Mesendoderm (in vitro differentiated cells): ENCODE data around the gene MPHOSPH9.

Experiments used
- DNase-seq: peaks from one replicate; pipeline ENCODE4 v3.0.0; 2013
- H2AK5ac ChIP-seq: 2 replicates; pipeline ENCODE4 v1.6.1; 2013; ENCODE audit warnings: low read length, inconsistent platforms
- H2BK120ac ChIP-seq: 2 replicates; pipeline ENCODE4 v1.6.1; 2013; ENCODE audit warnings: low read depth, mild to moderate bottlenecking, low read length, moderate library complexity, mixed read lengths
- H2BK15ac ChIP-seq: replicated peaks from 2 replicates; pipeline ENCODE4 v1.6.1; 2013; ENCODE audit warnings: low read depth, mild to moderate bottlenecking, moderate library complexity
- H2BK5ac ChIP-seq: 2 replicates; pipeline ENCODE4 v1.6.1; 2013; ENCODE audit warnings: low read length, inconsistent platforms
- H3K18ac ChIP-seq: 2 replicates; pipeline ENCODE4 v1.6.1; 2013; ENCODE audit warnings: mild to moderate bottlenecking, low read length, mixed read lengths
- H3K23ac ChIP-seq: one replicate; pipeline ENCODE4 v1.6.1; 2013; ENCODE audit warnings: low read length
- H3K27ac ChIP-seq: 2 replicates; pipeline ENCODE4 v1.5.1; 2013; ENCODE audit warnings: low read depth, mild to moderate bottlenecking, inconsistent platforms, low read length, moderate library complexity
- H3K27me3 ChIP-seq: 2 replicates; pipeline ENCODE4 v1.6.1; 2013; ENCODE audit warnings: low read length, control low read depth, mild to moderate bottlenecking, inconsistent platforms; ENCODE audit not compliant: insufficient read depth, poor library complexity
- H3K36me3 ChIP-seq: 2 replicates; pipeline ENCODE4 v1.6.1; 2013; ENCODE audit warnings: low read length, inconsistent platforms; ENCODE audit not compliant: control insufficient read depth, insufficient read depth
- H3K4ac ChIP-seq: one replicate; pipeline ENCODE4 v1.6.1; 2013; ENCODE audit warnings: low read depth, mild to moderate bottlenecking, low read length, moderate library complexity
- H3K4me1 ChIP-seq: 2 replicates; pipeline ENCODE4 v1.6.1; 2013; ENCODE audit warnings: low read depth, low read length, inconsistent platforms; ENCODE audit not compliant: control insufficient read depth
- H3K4me2 ChIP-seq: 2 replicates; pipeline ENCODE4 v1.6.1; 2013; ENCODE audit warnings: low read length
- H3K4me3 ChIP-seq: 2 replicates; pipeline ENCODE4 v1.5.1; 2013; ENCODE audit warnings: mild to moderate bottlenecking, low read length
- H3K56ac ChIP-seq: one replicate; pipeline ENCODE4 v1.6.1; 2013; ENCODE audit warnings: low read length
- H3K79me1 ChIP-seq: 2 replicates; pipeline ENCODE4 v1.6.1; 2013; ENCODE audit warnings: low read length, inconsistent platforms
- H3K79me2 ChIP-seq: 2 replicates; pipeline ENCODE4 v1.6.1; 2013; ENCODE audit warnings: mild to moderate bottlenecking, low read length; ENCODE audit not compliant: control insufficient read depth, insufficient read depth
- H3K9ac ChIP-seq: 2 replicates; pipeline ENCODE4 v1.6.1; 2013; ENCODE audit warnings: low read length, inconsistent platforms
- H4K5ac ChIP-seq: one replicate; pipeline ENCODE4 v1.6.1; 2013; ENCODE audit warnings: low read length
- H4K8ac ChIP-seq: one replicate; pipeline ENCODE4 v1.6.1; 2013; ENCODE audit warnings: low read depth, mild to moderate bottlenecking, control low read depth, low read length, moderate library complexity
- WGBS: extraction: QIAGEN DNeasy Blood & Tissue Kit; methylation state at CpG from one replicate; pipeline ENCODE4 v1.1.7; 2013; ENCODE audit warnings: low lambda C conversion rate, missing lambda C conversion rate; ENCODE audit not compliant: insufficient coverage; ENCODE audit errors: extremely low coverage; 5-methylcytosine and 5-hydroxymethylcytosine counted together

The MPHOSPH9 gene

GRCh38 chr12:123164710-123165261 is 68.2 kb downstream of the MPHOSPH9 start:
- Histone ChIP-seq H2BK5ac (no peak overlapping the region), H2BK120ac (no peak overlapping the region), H2BK15ac (no peak overlapping the region), H4K8ac (no peak overlapping the region), H3K27me3 (no peaks in the 10 kb centered on the region), H2AK5ac (no peak overlapping the region), H3K9ac (no peak overlapping the region), H3K4me2 (no peak overlapping the region), H3K79me1 (no peaks in the 10 kb centered on the region), H3K4ac (no peak overlapping the region), H3K36me3 (no peaks in the 10 kb centered on the region), H3K27ac (no peak overlapping the region), H3K79me2 (no peaks in the 10 kb centered on the region), H3K56ac (no peak overlapping the region), H3K4me3 (no peak overlapping the region), H3K4me1 (no peaks in the 10 kb centered on the region), H3K18ac (no peak overlapping the region), H4K5ac (no peak overlapping the region), H3K23ac (no peak overlapping the region)
- WGBS, result no CpG with 5 or more reads among the region's 9 CpGs
- DNase-seq, result no peak

GRCh38 chr12:123164222-123164621 is 68.7 kb downstream of the MPHOSPH9 start:
- no peak overlapping the region for H2BK5ac ChIP-seq
- H3K79me2 ChIP-seq, result no peaks in the 10 kb centered on the region
- no peak overlapping the region for H2BK120ac ChIP-seq
- no peak overlapping the region for H3K4me2 ChIP-seq
- no peaks in the 10 kb centered on the region for H3K36me3 ChIP-seq
- H3K4me3 ChIP-seq, result no peak overlapping the region
- H3K4me1 ChIP-seq, result no peaks in the 10 kb centered on the region
- no peak overlapping the region for H4K8ac ChIP-seq
- no peak overlapping the region for H3K23ac ChIP-seq
- DNase-seq, result no peak
- H4K5ac ChIP-seq, result no peak overlapping the region
- no peak overlapping the region for H2AK5ac ChIP-seq
- H2BK15ac ChIP-seq, result no peak overlapping the region
- H3K56ac ChIP-seq, result no peak overlapping the region
- H3K4ac ChIP-seq, result no peak overlapping the region
- H3K27ac ChIP-seq, result no peak overlapping the region
- no peaks in the 10 kb centered on the region for H3K27me3 ChIP-seq
- no peaks in the 10 kb centered on the region for H3K79me1 ChIP-seq
- H3K9ac ChIP-seq, result no peak overlapping the region
- H3K18ac ChIP-seq, result no peak overlapping the region
- no CpG with 5 or more reads among the region's 3 CpGs for WGBS

GRCh38 chr12:123163227-123163626 is 69.7 kb downstream of the MPHOSPH9 start:
- no peak overlapping the region for H2AK5ac ChIP-seq
- no peak overlapping the region for H2BK5ac ChIP-seq
- H2BK15ac ChIP-seq, result no peak overlapping the region
- no peak overlapping the region for H4K5ac ChIP-seq
- H3K4me2 ChIP-seq, result no peak overlapping the region
- no CpG with 5 or more reads among the region's 3 CpGs for WGBS
- H3K9ac ChIP-seq, result no peak overlapping the region
- no peak overlapping the region for H3K23ac ChIP-seq
- no peaks in the 10 kb centered on the region for H3K79me1 ChIP-seq
- H3K4ac ChIP-seq, result no peak overlapping the region
- no peaks in the 10 kb centered on the region for H3K79me2 ChIP-seq
- H4K8ac ChIP-seq, result no peak overlapping the region
- no peaks in the 10 kb centered on the region for H3K4me1 ChIP-seq
- no peak overlapping the region for H2BK120ac ChIP-seq
- no peak for DNase-seq
- no peak overlapping the region for H3K56ac ChIP-seq
- H3K27me3 ChIP-seq, result no peaks in the 10 kb centered on the region
- H3K18ac ChIP-seq, result no peak overlapping the region
- no peaks in the 10 kb centered on the region for H3K36me3 ChIP-seq
- H3K27ac ChIP-seq, result no peak overlapping the region
- no peak overlapping the region for H3K4me3 ChIP-seq

- WGBS, result no CpG with 5 or more reads among the region's 11 CpGs
- H3K4me2 ChIP-seq, result no peak overlapping the region
Measured at GRCh38 chr12:123160801-123161487, 72.0 kb downstream of the MPHOSPH9 start.

GRCh38 chr12:123153906-123154305 is 79.0 kb downstream of the MPHOSPH9 start:
- H4K8ac ChIP-seq, result no peak overlapping the region
- no peak overlapping the region for H2BK15ac ChIP-seq
- H2BK5ac ChIP-seq, result no peak overlapping the region
- H2BK120ac ChIP-seq, result no peak overlapping the region
- no peak overlapping the region for H3K18ac ChIP-seq
- no peak overlapping the region for H3K27ac ChIP-seq
- no peak overlapping the region for H4K5ac ChIP-seq
- no peak for DNase-seq
- H3K79me1 ChIP-seq, result no peaks in the 10 kb centered on the region
- H3K23ac ChIP-seq, result no peak overlapping the region
- no peaks in the 10 kb centered on the region for H3K27me3 ChIP-seq
- no peaks in the 10 kb centered on the region for H3K79me2 ChIP-seq
- no peak overlapping the region for H3K4me2 ChIP-seq
- H3K36me3 ChIP-seq, result no peaks in the 10 kb centered on the region
- no CpG with 5 or more reads among the region's 2 CpGs for WGBS
- H2AK5ac ChIP-seq, result no peak overlapping the region
- no peak overlapping the region for H3K4me3 ChIP-seq
- no peak overlapping the region for H3K4ac ChIP-seq
- H3K56ac ChIP-seq, result no peak overlapping the region
- H3K9ac ChIP-seq, result no peak overlapping the region
- H3K4me1 ChIP-seq, result peaks cover 3% of the 10 kb centered on the region

More at GRCh38 chr12:123160801-123161487, 72.0 kb downstream of the MPHOSPH9 start:
- Histone ChIP-seq H3K4me1 (no peaks in the 10 kb centered on the region), H3K9ac (no peak overlapping the region), H2AK5ac (no peak overlapping the region), H3K23ac (no peak overlapping the region), H4K5ac (no peak overlapping the region), H3K56ac (no peak overlapping the region), H3K79me2 (no peaks in the 10 kb centered on the region), H3K36me3 (no peaks in the 10 kb centered on the region), H3K79me1 (no peaks in the 10 kb centered on the region), H3K4ac (no peak overlapping the region), H2BK120ac (no peak overlapping the region), H3K18ac (no peak overlapping the region), H2BK5ac (no peak overlapping the region), H2BK15ac (no peak overlapping the region), H3K4me3 (no peak overlapping the region), H4K8ac (no peak overlapping the region), H3K27me3 (no peaks in the 10 kb centered on the region), H3K27ac (no peak overlapping the region)
- DNase-seq, result no peak

- Histone ChIP-seq H3K4ac (no peak overlapping the region), H3K27ac (no peak overlapping the region), H2AK5ac (no peak overlapping the region), H2BK5ac (no peak overlapping the region), H3K36me3 (no peaks in the 10 kb centered on the region), H2BK120ac (no peak overlapping the region), H3K56ac (no peak overlapping the region), H4K5ac (no peak overlapping the region), H2BK15ac (no peak overlapping the region), H3K4me3 (no peak overlapping the region), H3K9ac (no peak overlapping the region), H3K4me1 (peaks cover 3% of the 10 kb centered on the region), H3K23ac (no peak overlapping the region), H3K79me2 (no peaks in the 10 kb centered on the region), H3K18ac (no peak overlapping the region), H3K4me2 (no peak overlapping the region), H4K8ac (no peak overlapping the region), H3K27me3 (no peaks in the 10 kb centered on the region), H3K79me1 (no peaks in the 10 kb centered on the region)
- no peak for DNase-seq
- WGBS, result no CpG with 5 or more reads among the region's 3 CpGs
Measured at GRCh38 chr12:123152833-123153232, 80.1 kb downstream of the MPHOSPH9 start.
